H9 (cell line): ENCODE data around the gene PRR20G. TPM values are rescaled to one million over a fixed set of nuclear protein-coding genes. Genes with fewer than 3 reads are reported as not detected.

Experiments used
- DNase-seq: peaks from one replicate; pipeline ENCODE4 v3.0.0-alpha.2; 2017
- H2AFZ ChIP-seq: one replicate; pipeline ENCODE4 v1.6.1; 2013; ENCODE audit warnings: mild to moderate bottlenecking, low read length, control low read depth, moderate library complexity
- H2AK5ac ChIP-seq: 2 replicates; pipeline ENCODE4 v1.6.1; 2013; ENCODE audit warnings: low read length, control low read depth, mixed read lengths; ENCODE audit not compliant: insufficient read length
- H2BK120ac ChIP-seq: one replicate; pipeline ENCODE4 v1.6.1; 2013; ENCODE audit warnings: low read depth, mild to moderate bottlenecking, low read length, control low read depth, inconsistent platforms; ENCODE audit not compliant: poor library complexity, severe bottlenecking
- H2BK12ac ChIP-seq: 2 replicates; pipeline ENCODE4 v1.6.1; 2013; ENCODE audit warnings: low read length, control low read depth, mixed read lengths, low read depth; ENCODE audit not compliant: insufficient read length
- H2BK15ac ChIP-seq: 2 replicates; pipeline ENCODE4 v1.6.1; 2013; ENCODE audit warnings: low read depth, low read length, control low read depth
- H2BK20ac ChIP-seq: one replicate; pipeline ENCODE4 v1.6.1; 2013; ENCODE audit warnings: low read depth, mild to moderate bottlenecking, low read length, control low read depth, inconsistent platforms; ENCODE audit not compliant: poor library complexity, severe bottlenecking
- H2BK5ac ChIP-seq: 2 replicates; pipeline ENCODE4 v1.6.1; 2013; ENCODE audit warnings: low read length, control low read depth, mixed read lengths; ENCODE audit not compliant: insufficient read length
- H3K14ac ChIP-seq: 2 replicates; pipeline ENCODE4 v1.6.1; 2013; ENCODE audit warnings: low read length, control low read depth; ENCODE audit not compliant: insufficient read depth
- H3K18ac ChIP-seq: 2 replicates; pipeline ENCODE4 v1.6.1; 2013; ENCODE audit warnings: low read depth, mild to moderate bottlenecking, mixed read lengths, low read length, control low read depth; ENCODE audit not compliant: insufficient read length
- H3K23ac ChIP-seq: 2 replicates; pipeline ENCODE4 v1.6.1; 2013; ENCODE audit warnings: low read length, control low read depth, mixed read lengths, low read depth; ENCODE audit not compliant: insufficient read length
- H3K23me2 ChIP-seq: 2 replicates; pipeline ENCODE4 v1.6.1; 2013; ENCODE audit warnings: low read depth, mild to moderate bottlenecking, mixed read lengths, low read length, control low read depth; ENCODE audit not compliant: insufficient read length, poor library complexity, severe bottlenecking
- H3K27ac ChIP-seq: 2 replicates; pipeline ENCODE4 v1.5.1; 2013; ENCODE audit warnings: low read length, control low read depth, mixed read lengths, low read depth; ENCODE audit not compliant: insufficient read length
- H3K27me3 ChIP-seq: 2 replicates; pipeline ENCODE4 v1.6.1; 2013; ENCODE audit warnings: low read length, control low read depth, inconsistent platforms; ENCODE audit not compliant: insufficient read depth
- H3K4ac ChIP-seq: 2 replicates; pipeline ENCODE4 v1.6.1; 2013; ENCODE audit warnings: low read depth, mild to moderate bottlenecking, control low read depth, inconsistent platforms, low read length, moderate library complexity
- H3K4me1 ChIP-seq: 2 replicates; pipeline ENCODE4 v1.6.1; 2013; ENCODE audit warnings: low read length, control low read depth, inconsistent platforms; ENCODE audit not compliant: insufficient read depth
- H3K4me2 ChIP-seq: 2 replicates; pipeline ENCODE4 v1.6.1; 2013; ENCODE audit warnings: low read length, control low read depth, mixed read lengths; ENCODE audit not compliant: insufficient read length, insufficient read depth
- H3K56ac ChIP-seq: 2 replicates; pipeline ENCODE4 v1.6.1; 2013; ENCODE audit warnings: low read depth, mild to moderate bottlenecking, mixed read lengths, low read length, control low read depth; ENCODE audit not compliant: insufficient read length
- H3K79me1 ChIP-seq: 2 replicates; pipeline ENCODE4 v1.6.1; 2013; ENCODE audit warnings: low read depth, mild to moderate bottlenecking, moderate library complexity, low read length, control low read depth, inconsistent platforms; ENCODE audit not compliant: insufficient read depth, poor library complexity, severe bottlenecking
- H3K79me2 ChIP-seq: 2 replicates; pipeline ENCODE4 v1.6.1; 2013; ENCODE audit warnings: low read length, control low read depth, inconsistent platforms; ENCODE audit not compliant: insufficient read depth
- H3K9ac ChIP-seq: 2 replicates; pipeline ENCODE4 v1.6.1; 2013; ENCODE audit warnings: low read length, control low read depth, mixed read lengths; ENCODE audit not compliant: insufficient read length; ENCODE audit errors: extremely low read depth
- H3K9me3 ChIP-seq: one replicate; pipeline ENCODE4 v1.6.1; 2013; ENCODE audit warnings: low read depth, low read length, inconsistent platforms; ENCODE audit not compliant: control insufficient read depth
- H3T11ph ChIP-seq: one replicate; pipeline ENCODE4 v1.6.1; 2013; ENCODE audit warnings: mild to moderate bottlenecking, low read length, control low read depth, inconsistent platforms
- H4K20me1 ChIP-seq: one replicate; pipeline ENCODE4 v1.6.1; 2013; ENCODE audit not compliant: control insufficient read depth, insufficient read length, insufficient read depth
- H4K5ac ChIP-seq: 2 replicates; pipeline ENCODE4 v1.6.1; 2013; ENCODE audit warnings: low read depth, mild to moderate bottlenecking, mixed read lengths, low read length, control low read depth; ENCODE audit not compliant: insufficient read length
- H4K8ac ChIP-seq: replicated peaks from 2 replicates; pipeline ENCODE4 v1.6.1; 2013; ENCODE audit warnings: low read length, control low read depth, mixed read lengths, low read depth; ENCODE audit not compliant: insufficient read length
- H4K91ac ChIP-seq: 2 replicates; pipeline ENCODE4 v1.6.1; 2013; ENCODE audit warnings: low read depth, mild to moderate bottlenecking, moderate library complexity, mixed read lengths, low read length, control low read depth; ENCODE audit not compliant: insufficient read length
- H3K27ac Mint-ChIP-seq, 3 experiments: 2 replicates in 2 of 3; 3 replicates in 1 of 3; pipeline ENCODE4 v1.8.0; 2020 to 2021; ENCODE audit warnings: mixed read lengths in 3 of 3, mild to moderate bottlenecking in 1 of 3, moderate library complexity in 1 of 3
- H3K27me3 Mint-ChIP-seq: 2 replicates; pipeline ENCODE4 v1.8.0; 2021; ENCODE audit warnings: low read depth, mild to moderate bottlenecking, moderate library complexity, mixed read lengths
- H3K36me3 Mint-ChIP-seq, 3 experiments: 2 replicates in 2 of 3; 3 replicates in 1 of 3; pipeline ENCODE4 v1.8.0; 2020 to 2021; ENCODE audit warnings: low read depth in 3 of 3, mixed read lengths in 3 of 3; ENCODE audit not compliant: insufficient read depth in 1 of 3
- H3K4me1 Mint-ChIP-seq, 2 experiments: 2 replicates each; pipeline ENCODE4 v1.8.0; 2020; ENCODE audit warnings: mixed read lengths in 2 of 2
- H3K4me3 Mint-ChIP-seq, 2 experiments: 2 replicates in 1 of 2; 3 replicates in 1 of 2; pipeline ENCODE4 v1.8.0; 2020 to 2021; ENCODE audit warnings: mild to moderate bottlenecking in 2 of 2, mixed read lengths in 2 of 2, moderate library complexity in 1 of 2
- H3K9me3 Mint-ChIP-seq, 2 experiments: 2 replicates in 1 of 2; 3 replicates in 1 of 2; pipeline ENCODE4 v1.8.0; 2020; ENCODE audit warnings: mild to moderate bottlenecking in 2 of 2, mixed read lengths in 2 of 2, moderate library complexity in 1 of 2
- CTCF ChIP-seq: fragments of 200-600 bp; sonication (generic); conservative IDR thresholded peaks from 3 replicates; pipeline ENCODE4 v1.8.0; 2021; ENCODE audit warnings: antibody characterized with exemption, mild to moderate bottlenecking
- WGBS: extraction: QIAGEN DNeasy Blood & Tissue Kit; methylation state at CpG from one replicate; pipeline ENCODE4 v1.1.7; 2013; ENCODE audit warnings: missing lambda C conversion rate, low lambda C conversion rate, mixed read lengths; ENCODE audit not compliant: insufficient read length; ENCODE audit errors: extremely low coverage; 5-methylcytosine and 5-hydroxymethylcytosine counted together
- total RNA-seq: library from RNA; stranded (reverse); gene quantifications from 2 replicates; pipeline ENCODE4 v1.2.1, GENCODE V29; 2021

The PRR20G gene
- total RNA-seq, 1 experiment from 2014 or later, result 0.35 TPM

- H3K4me1 ChIP-seq, result no peaks in the 10 kb centered on the region
- WGBS, result no CpG with 5 or more reads among the region's 23 CpGs
- H4K20me1 ChIP-seq, result no peaks in the 10 kb centered on the region
- H3K23me2 ChIP-seq, result no peaks in the 10 kb centered on the region
- H2BK20ac ChIP-seq, result no peak overlapping the region
- H4K91ac ChIP-seq, result no peak overlapping the region
- no peak overlapping the region for H2BK12ac ChIP-seq
- H3K4me2 ChIP-seq, result no peak overlapping the region
- H3K18ac ChIP-seq, result no peak overlapping the region
- no peak overlapping the region for H3K56ac ChIP-seq
- no peaks in the 10 kb centered on the region for H3K27me3 ChIP-seq
- H3K36me3 Mint-ChIP-seq, result peaks cover 0 to 8% (median 0%) of the 10 kb centered on the region in 3 experiments; a peak in 1 of 7 replicates
- no peak overlapping the region for H4K5ac ChIP-seq
- H4K8ac ChIP-seq, result no peak overlapping the region
- H3K4ac ChIP-seq, result no peak overlapping the region
- no peak overlapping the region for H2AK5ac ChIP-seq
- no peak overlapping the region for H3K9ac ChIP-seq
- DNase-seq, result peak; percentile 64
- peaks cover 5% of the 10 kb centered on the region; the same call in 1 of the 2 replicates for H3K27me3 Mint-ChIP-seq
- peak; percentile 55 for TF ChIP-seq CTCF
- H3K4me1 Mint-ChIP-seq, result peaks cover 0 to 4% of the 10 kb centered on the region in 2 experiments; a peak in 2 of 4 replicates
- H3K9me3 ChIP-seq, result no peaks in the 10 kb centered on the region
- no peak overlapping the region; a peak in 1 of 7 replicates for H3K27ac Mint-ChIP-seq
- no peak overlapping the region for H3K23ac ChIP-seq
- H3K79me1 ChIP-seq, result no peaks in the 10 kb centered on the region
- H3K4me3 Mint-ChIP-seq, result no peak overlapping the region
- no peak overlapping the region for H3K27ac ChIP-seq
- no peak overlapping the region for H3K14ac ChIP-seq
- H2BK120ac ChIP-seq, result no peak overlapping the region
- H2BK5ac ChIP-seq, result no peak overlapping the region
- H2BK15ac ChIP-seq, result no peak overlapping the region
- H3K9me3 Mint-ChIP-seq, result peaks cover 9 to 12% of the 10 kb centered on the region in 2 experiments
- H3T11ph ChIP-seq, result no peak overlapping the region
- no peak overlapping the region for H2AFZ ChIP-seq
- H3K79me2 ChIP-seq, result no peaks in the 10 kb centered on the region
Measured at GRCh38 chr3:127288921-127289705, 1.3 kb upstream of the PRR20G start.
